ENCODE data around the gene NPC1. TPM values are rescaled to one million over a fixed set of nuclear protein-coding genes. Genes with fewer than 3 reads are reported as not detected.
A peak's percentile ranks its signal among the peaks of the same experiment; 100 is the strongest.

The NPC1 gene
- total and polyA plus RNA-seq, 4 donors = 9.5 to 46.7 (median 27.3) TPM

DNA sequence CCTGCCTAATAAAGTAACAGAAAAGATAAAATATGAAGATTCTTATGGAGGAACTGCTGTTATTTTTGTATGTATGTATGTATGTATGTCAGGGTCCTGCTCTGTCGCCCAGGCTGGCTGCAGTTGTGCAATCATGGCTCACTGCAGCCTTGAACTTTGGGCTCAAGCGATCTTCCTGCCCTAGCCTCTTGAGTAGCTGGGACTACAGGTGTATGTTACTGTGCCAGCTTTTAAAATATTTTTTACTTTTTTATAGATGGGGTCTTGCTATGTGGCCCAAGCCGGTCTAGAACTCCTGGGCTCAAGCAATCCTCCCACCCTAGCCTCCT, 49.7 kb upstream of the NPC1 start:
- H3K9ac ChIP-seq (ENCODE audit: low read depth in 1 of 2, low read length in 2 of 2) = no peak overlapping the region
- H3K27ac ChIP-seq (ENCODE audit: low read depth in 1 of 2, low read length in 2 of 2) = no peak overlapping the region
- peaks cover 0 to 2% (median 0%) of the 10 kb centered on the region in 4 donors for H3K9me3 ChIP-seq (ENCODE audit: control insufficient read depth in 4 of 4, low read length in 3 of 4)
- DNase-seq (ENCODE audit: low spot score) = no peak
- H3K4me3 ChIP-seq (ENCODE audit: low read depth in 1 of 3, low read length in 3 of 3) = no peak overlapping the region
- H3K4me1 ChIP-seq (ENCODE audit: control insufficient read depth in 4 of 4, insufficient read depth in 4 of 4, low read length in 3 of 4) = no peaks in the 10 kb centered on the region
- H3K27me3 ChIP-seq (ENCODE audit: control insufficient read depth in 4 of 4, insufficient read depth in 4 of 4, low read length in 3 of 4) = no peaks in the 10 kb centered on the region
- H3K36me3 ChIP-seq (ENCODE audit: control insufficient read depth in 4 of 4, insufficient read depth in 3 of 4, low read depth in 1 of 4, low read length in 3 of 4) = no peaks in the 10 kb centered on the region
- TF ChIP-seq, protein P1, sequence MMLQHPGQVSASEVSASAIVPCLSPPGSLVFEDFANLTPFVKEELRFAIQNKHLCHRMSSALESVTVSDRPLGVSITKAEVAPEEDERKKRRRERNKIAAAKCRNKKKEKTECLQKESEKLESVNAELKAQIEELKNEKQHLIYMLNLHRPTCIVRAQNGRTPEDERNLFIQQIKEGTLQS (IDR thresholded peaks at IDR 0.05) = no peak
- TF ChIP-seq TAF1 (conservative IDR thresholded peaks at IDR 0.05) (no peak), HNF4A (conservative IDR thresholded peaks at IDR 0.05) (peak; percentile 41 to 49), RXRA (IDR thresholded peaks at IDR 0.05) (no peak)
- 68% methylated on average over 3 of the region's 3 CpGs for WGBS

DNA sequence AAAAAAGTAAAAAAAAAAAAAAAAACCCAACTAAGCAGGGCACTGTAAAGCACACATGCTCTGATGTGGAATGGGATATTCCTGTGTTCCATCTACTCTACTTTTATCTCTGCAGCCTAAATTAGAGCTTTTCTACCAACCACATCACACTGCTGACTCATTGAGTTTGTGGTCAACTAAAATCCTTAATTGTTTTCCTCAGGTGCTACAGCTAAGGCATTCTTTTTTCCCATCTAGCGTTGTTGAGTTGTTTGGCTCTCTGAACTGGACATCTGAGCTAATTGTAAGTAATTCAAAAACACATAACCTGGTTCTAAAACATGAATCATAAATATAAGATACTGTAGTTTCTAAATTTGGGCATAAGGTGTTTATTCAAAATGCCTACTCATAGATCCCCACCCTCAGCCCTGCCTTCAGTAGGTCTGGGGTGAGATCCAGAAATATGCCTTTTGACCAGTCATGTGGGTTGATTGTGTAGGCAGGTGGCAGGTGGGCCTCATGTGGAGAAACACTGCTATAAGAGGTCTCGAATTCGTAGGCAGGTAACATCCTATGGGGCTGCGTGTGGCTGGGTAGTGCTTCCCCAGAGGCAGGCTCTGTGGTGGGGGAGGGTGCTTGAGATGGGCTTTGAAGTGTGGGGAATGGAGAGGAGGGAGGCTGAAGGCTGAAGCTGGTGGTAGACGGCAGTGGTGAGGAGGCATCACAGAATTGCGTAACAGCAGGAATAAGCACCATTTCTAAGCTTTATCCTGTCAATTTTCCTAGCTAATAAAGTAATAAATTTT, 49.2 kb upstream of the NPC1 start:
- H3K4me1 ChIP-seq (ENCODE audit: control insufficient read depth in 4 of 4, insufficient read depth in 4 of 4, low read length in 3 of 4) = no peaks in the 10 kb centered on the region
- DNase-seq (ENCODE audit: low spot score) = no peak
- 76% methylated on average over 6 of the region's 6 CpGs for WGBS
- H3K27me3 ChIP-seq (ENCODE audit: control insufficient read depth in 4 of 4, insufficient read depth in 4 of 4, low read length in 3 of 4) = no peaks in the 10 kb centered on the region
- no peak overlapping the region for H3K27ac ChIP-seq (ENCODE audit: low read depth in 1 of 2, low read length in 2 of 2)
- H3K9ac ChIP-seq (ENCODE audit: low read depth in 1 of 2, low read length in 2 of 2) = no peak overlapping the region
- no peaks in the 10 kb centered on the region for H3K9me3 ChIP-seq (ENCODE audit: control insufficient read depth in 4 of 4, low read length in 3 of 4)
- H3K36me3 ChIP-seq (ENCODE audit: control insufficient read depth in 4 of 4, insufficient read depth in 3 of 4, low read depth in 1 of 4, low read length in 3 of 4) = no peaks in the 10 kb centered on the region
- no peak overlapping the region for H3K4me3 ChIP-seq (ENCODE audit: low read depth in 1 of 3, low read length in 3 of 3)
- TF ChIP-seq, protein P2, sequence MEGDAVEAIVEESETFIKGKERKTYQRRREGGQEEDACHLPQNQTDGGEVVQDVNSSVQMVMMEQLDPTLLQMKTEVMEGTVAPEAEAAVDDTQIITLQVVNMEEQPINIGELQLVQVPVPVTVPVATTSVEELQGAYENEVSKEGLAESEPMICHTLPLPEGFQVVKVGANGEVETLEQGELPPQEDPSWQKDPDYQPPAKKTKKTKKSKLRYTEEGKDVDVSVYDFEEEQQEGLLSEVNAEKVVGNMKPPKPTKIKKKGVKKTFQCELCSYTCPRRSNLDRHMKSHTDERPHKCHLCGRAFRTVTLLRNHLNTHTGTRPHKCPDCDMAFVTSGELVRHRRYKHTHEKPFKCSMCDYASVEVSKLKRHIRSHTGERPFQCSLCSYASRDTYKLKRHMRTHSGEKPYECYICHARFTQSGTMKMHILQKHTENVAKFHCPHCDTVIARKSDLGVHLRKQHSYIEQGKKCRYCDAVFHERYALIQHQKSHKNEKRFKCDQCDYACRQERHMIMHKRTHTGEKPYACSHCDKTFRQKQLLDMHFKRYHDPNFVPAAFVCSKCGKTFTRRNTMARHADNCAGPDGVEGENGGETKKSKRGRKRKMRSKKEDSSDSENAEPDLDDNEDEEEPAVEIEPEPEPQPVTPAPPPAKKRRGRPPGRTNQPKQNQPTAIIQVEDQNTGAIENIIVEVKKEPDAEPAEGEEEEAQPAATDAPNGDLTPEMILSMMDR (IDR thresholded peaks at IDR 0.05; ENCODE audit: low read depth, low read length, missing input control) = no peak
- TF ChIP-seq FOXA1 (IDR thresholded peaks at IDR 0.05) = no peak
- TF ChIP-seq HNF4A (conservative IDR thresholded peaks at IDR 0.05) = no peak
- TF ChIP-seq NR2F2 (IDR thresholded peaks at IDR 0.05) = no peak
- TF ChIP-seq, protein P1 (IDR thresholded peaks at IDR 0.05) = no peak
- no peak for TF ChIP-seq RAD21 (IDR thresholded peaks at IDR 0.05)
- no peak for TF ChIP-seq ZBTB33 (IDR thresholded peaks at IDR 0.05)
- TF ChIP-seq SP1 (IDR thresholded peaks at IDR 0.05) = no peak
- no peak for TF ChIP-seq GABPA (IDR thresholded peaks at IDR 0.05 in 1 of 2, conservative IDR thresholded peaks at IDR 0.05 in 1 of 2)

DNA sequence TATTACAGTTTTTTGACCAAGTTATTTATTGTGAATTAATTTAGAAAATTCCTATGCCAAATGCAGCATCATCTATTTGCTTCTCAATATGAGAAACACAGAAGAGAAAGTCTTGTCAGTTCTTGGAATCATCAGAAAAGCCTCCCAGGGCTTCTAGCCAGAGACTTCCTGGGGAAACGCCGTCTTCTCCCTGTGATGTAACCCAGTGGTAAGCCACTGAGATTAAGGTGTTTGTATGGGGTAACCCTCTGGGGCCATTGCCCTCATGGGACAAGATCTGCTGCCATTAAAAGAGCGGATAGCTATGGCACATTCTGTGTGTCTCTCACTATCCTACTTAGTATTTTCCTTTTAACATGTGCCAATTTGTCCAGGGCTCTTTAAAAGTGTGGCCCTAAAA, 48.4 kb upstream of the NPC1 start:
- Histone ChIP-seq H3K9ac (ENCODE audit: low read depth in 1 of 2, low read length in 2 of 2) (no peak overlapping the region), H3K9me3 (ENCODE audit: control insufficient read depth in 4 of 4, low read length in 3 of 4) (no peaks in the 10 kb centered on the region), H3K27me3 (ENCODE audit: control insufficient read depth in 4 of 4, insufficient read depth in 4 of 4, low read length in 3 of 4) (no peaks in the 10 kb centered on the region), H3K4me1 (ENCODE audit: control insufficient read depth in 4 of 4, insufficient read depth in 4 of 4, low read length in 3 of 4) (peaks cover 0 to 5% (median 3%) of the 10 kb centered on the region in 4 donors), H3K27ac (ENCODE audit: low read depth in 1 of 2, low read length in 2 of 2) (no peak overlapping the region), H3K4me3 (ENCODE audit: low read depth in 1 of 3, low read length in 3 of 3) (no peak overlapping the region), H3K36me3 (ENCODE audit: control insufficient read depth in 4 of 4, insufficient read depth in 3 of 4, low read depth in 1 of 4, low read length in 3 of 4) (no peaks in the 10 kb centered on the region)
- 70% methylated on average over 3 of the region's 3 CpGs for WGBS
- DNase-seq (ENCODE audit: low spot score) = no peak
- TF ChIP-seq, protein P2 (IDR thresholded peaks at IDR 0.05; ENCODE audit: low read depth, low read length, missing input control) = no peak
- TF ChIP-seq, protein P1 (IDR thresholded peaks at IDR 0.05) = no peak
- TF ChIP-seq MAX (IDR thresholded peaks at IDR 0.05) (no peak), YY1 (IDR thresholded peaks at IDR 0.05) (no peak), HNF4G (IDR thresholded peaks at IDR 0.05) (no peak), HNF4A (conservative IDR thresholded peaks at IDR 0.05) (no peak), EGR1 (IDR thresholded peaks at IDR 0.05; ENCODE audit: low read depth in 2 of 2) (no peak)
- TF ChIP-seq, protein P3, sequence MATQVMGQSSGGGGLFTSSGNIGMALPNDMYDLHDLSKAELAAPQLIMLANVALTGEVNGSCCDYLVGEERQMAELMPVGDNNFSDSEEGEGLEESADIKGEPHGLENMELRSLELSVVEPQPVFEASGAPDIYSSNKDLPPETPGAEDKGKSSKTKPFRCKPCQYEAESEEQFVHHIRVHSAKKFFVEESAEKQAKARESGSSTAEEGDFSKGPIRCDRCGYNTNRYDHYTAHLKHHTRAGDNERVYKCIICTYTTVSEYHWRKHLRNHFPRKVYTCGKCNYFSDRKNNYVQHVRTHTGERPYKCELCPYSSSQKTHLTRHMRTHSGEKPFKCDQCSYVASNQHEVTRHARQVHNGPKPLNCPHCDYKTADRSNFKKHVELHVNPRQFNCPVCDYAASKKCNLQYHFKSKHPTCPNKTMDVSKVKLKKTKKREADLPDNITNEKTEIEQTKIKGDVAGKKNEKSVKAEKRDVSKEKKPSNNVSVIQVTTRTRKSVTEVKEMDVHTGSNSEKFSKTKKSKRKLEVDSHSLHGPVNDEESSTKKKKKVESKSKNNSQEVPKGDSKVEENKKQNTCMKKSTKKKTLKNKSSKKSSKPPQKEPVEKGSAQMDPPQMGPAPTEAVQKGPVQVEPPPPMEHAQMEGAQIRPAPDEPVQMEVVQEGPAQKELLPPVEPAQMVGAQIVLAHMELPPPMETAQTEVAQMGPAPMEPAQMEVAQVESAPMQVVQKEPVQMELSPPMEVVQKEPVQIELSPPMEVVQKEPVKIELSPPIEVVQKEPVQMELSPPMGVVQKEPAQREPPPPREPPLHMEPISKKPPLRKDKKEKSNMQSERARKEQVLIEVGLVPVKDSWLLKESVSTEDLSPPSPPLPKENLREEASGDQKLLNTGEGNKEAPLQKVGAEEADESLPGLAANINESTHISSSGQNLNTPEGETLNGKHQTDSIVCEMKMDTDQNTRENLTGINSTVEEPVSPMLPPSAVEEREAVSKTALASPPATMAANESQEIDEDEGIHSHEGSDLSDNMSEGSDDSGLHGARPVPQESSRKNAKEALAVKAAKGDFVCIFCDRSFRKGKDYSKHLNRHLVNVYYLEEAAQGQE (IDR thresholded peaks at IDR 0.05) = no peak

Measured in liver (tissue), 9 donors.